Heart left ventricle (tissue), 13 donors: Measurements from ENCODE around the gene CPXM2.

Experiments used
- CTCF ChIP-seq, 12 donors: fragments of 200-600 bp; sonication (generic) in 4 of 12; IDR thresholded peaks; one replicate each; pipeline versions ENCODE4 v1.5.0 to v1.8.0; 2018 to 2022; ENCODE audit warnings: antibody characterized with exemption in 12 of 12, mild to moderate bottlenecking in 5 of 12
- POLR2A ChIP-seq, 2 donors: fragments of 450-650 bp; IDR thresholded peaks; one replicate each; pipeline ENCODE4 v1.6.1; 2017; ENCODE audit warnings: antibody characterized with exemption in 2 of 2, mild to moderate bottlenecking in 2 of 2, moderate library complexity in 2 of 2
- donor health status: ischemic (EF 13 %, LVEDD 7.1; RV severe dilation, severe dysfunction).
- donor health status: DM: no; HTN: yes; CAD: no.
- donor health status: DM: no; HTN: no; CAD: no.
- donor health status: ischemic (EF 25% LVEDD 6.9; RV normal size, moderate dysfunction).
- donor health status: ischemic (EF 25% LVEDD 5.7; RV mildly dilated, moderate dysfunction).
- donor health status: ischemic (EF 35%, LVEDD 5.7; RV mildly dilated, moderate dysfunction).
- donor health status: nonischemic (EF 11% LVEDD 7.7; RV severe dilation, severe dysfunction).
- donor health status: DM: yes; HTN: yes; CAD: no.
- donor health status: PGD.
- donor health status: ischemic (EF 29% LVEDD 5.4; RV normal size, mild dysfunction).
- donor health status: nonischemic (EF 23%, LVEDD 6.1; RV moderate dilation, normal function).

GRCh38 chr10:123884907-123885381 is 6.7 kb downstream of the CPXM2 start:
- TF ChIP-seq CTCF (IDR thresholded peaks at IDR 0.05) (no peak), POLR2A (IDR thresholded peaks at IDR 0.05) (no peak)
